HepG2 (cell line): ENCODE data around the gene ANKLE1. TPM values are rescaled to one million over a fixed set of nuclear protein-coding genes. Genes with fewer than 3 reads are reported as not detected.
A peak's percentile ranks its signal among the peaks of the same experiment; 100 is the strongest.

Experiments
- DPF2 ChIP-seq: sonication (generic); formaldehyde crosslinking; IDR thresholded peaks from 2 replicates; pipeline ENCODE4 v1.4.0; 2020; ENCODE audit warnings: mild to moderate bottlenecking, low read depth, missing genetic modification reagents, borderline replicate concordance
- MEIS2 ChIP-seq: sonication (generic); formaldehyde crosslinking; IDR thresholded peaks from 2 replicates; pipeline ENCODE4 v1.9.0; 2021; ENCODE audit warnings: mild to moderate bottlenecking, missing genetic modification reagents
- ONECUT2 ChIP-seq: sonication (generic); formaldehyde crosslinking; IDR thresholded peaks from 2 replicates; pipeline ENCODE4 v1.4.0; 2020; ENCODE audit warnings: missing genetic modification reagents
- POLR2AphosphoS5 ChIP-seq: IDR thresholded peaks from 2 replicates; pipeline ENCODE4 v1.6.1; 2012; ENCODE audit warnings: low read depth, low read length
- SIX4 ChIP-seq: sonication (generic); formaldehyde crosslinking; IDR thresholded peaks from 2 replicates; pipeline ENCODE4 v1.4.0; 2020; ENCODE audit warnings: missing genetic modification reagents
- SKI ChIP-seq: fragments of 450-650 bp; IDR thresholded peaks from one replicate; pipeline ENCODE4 v1.6.1; 2018; ENCODE audit warnings: mild to moderate bottlenecking; ENCODE audit not compliant: partially characterized antibody
- SRSF1 ChIP-seq: fragments of 200-400 bp; formaldehyde crosslinking; optimal IDR thresholded peaks from 2 replicates; pipeline ENCODE3; 2017; ENCODE audit warnings: mild to moderate bottlenecking, low read depth, low read length, moderate library complexity
- YEATS2 ChIP-seq: sonication (generic); formaldehyde crosslinking; IDR thresholded peaks from 2 replicates; pipeline ENCODE4 v1.4.0; 2020; ENCODE audit warnings: missing genetic modification reagents, borderline replicate concordance
- ZNF138 ChIP-seq: sonication (generic); formaldehyde crosslinking; IDR thresholded peaks from 2 replicates; pipeline ENCODE4 v1.5.0; 2020; ENCODE audit warnings: mild to moderate bottlenecking, low read depth, missing genetic modification reagents
- ZNF652 ChIP-seq: IDR thresholded peaks from 2 replicates; pipeline ENCODE4 v1.6.1; 2016; ENCODE audit warnings: low read depth, borderline replicate concordance
- ZNF747 ChIP-seq: sonication (generic); formaldehyde crosslinking; IDR thresholded peaks from 2 replicates; pipeline ENCODE4 v1.8.1; 2023; ENCODE audit warnings: missing genetic modification reagents, mild to moderate bottlenecking, borderline replicate concordance
- polyA plus RNA-seq, 8 experiments: library from polyadenylated mRNA; depleted of rRNA in 3 of 8; stranded (reverse) in 7 of 8; unstranded in 1 of 8; fragments of >200 nt; fragmentation: Illumina TruSeq in 4 of 8; extraction: Trizol in 4 of 8; gene quantifications; 2 replicates each; pipeline versions ENCODE4 v1.2.1 to v1.2.3, GENCODE V29; 2011 to 2016; ENCODE audit warnings: low read depth in 4 of 8, missing spikeins in 1 of 8, mixed read lengths in 1 of 8; ENCODE audit not compliant: insufficient read depth in 1 of 8
- total RNA-seq, 5 experiments: library from RNA; depleted of rRNA; stranded (reverse); fragments of >200 nt; fragmentation: Illumina TruSeq; extraction: Trizol; gene quantifications; 2 replicates each; pipeline ENCODE4 v1.2.3, GENCODE V29; 2016; ENCODE audit warnings: low read depth in 1 of 5
- TF ChIP-seq, protein P1 (sequence below): sonication (generic); formaldehyde crosslinking; IDR thresholded peaks from 2 replicates; pipeline ENCODE4 v1.4.0; 2020; ENCODE audit warnings: missing genetic modification reagents
- TF ChIP-seq, protein P2 (sequence below): sonication (generic); formaldehyde crosslinking; IDR thresholded peaks from 2 replicates; pipeline ENCODE4 v1.5.1; 2020; ENCODE audit warnings: missing genetic modification reagents, mild to moderate bottlenecking, borderline replicate concordance
- TF ChIP-seq, protein P3 (sequence below): sonication (generic); formaldehyde crosslinking; IDR thresholded peaks from 2 replicates; pipeline ENCODE4 v1.5.0; 2020; ENCODE audit warnings: missing genetic modification reagents, mild to moderate bottlenecking, borderline replicate concordance
- TF ChIP-seq, protein P4 (sequence below): sonication (generic); formaldehyde crosslinking; IDR thresholded peaks from 2 replicates; pipeline ENCODE4 v1.4.0; 2020; ENCODE audit warnings: missing genetic modification reagents
- TF ChIP-seq, protein P5 (sequence below): sonication (generic); formaldehyde crosslinking; IDR thresholded peaks from 2 replicates; pipeline ENCODE4 v1.8.0; 2022; ENCODE audit warnings: low read depth, missing genetic modification reagents
- TF ChIP-seq, protein P6 (sequence below): sonication (generic); formaldehyde crosslinking; conservative IDR thresholded peaks from 2 replicates; pipeline ENCODE4 v1.8.0; 2022; ENCODE audit warnings: missing genetic modification reagents

The ANKLE1 gene
- total and polyA plus RNA-seq, 2 of the 13 experiments (the other 11 are each of a cell fraction or from before 2014, with no cell fraction given): 0.69 to 1.5 TPM

DNA sequence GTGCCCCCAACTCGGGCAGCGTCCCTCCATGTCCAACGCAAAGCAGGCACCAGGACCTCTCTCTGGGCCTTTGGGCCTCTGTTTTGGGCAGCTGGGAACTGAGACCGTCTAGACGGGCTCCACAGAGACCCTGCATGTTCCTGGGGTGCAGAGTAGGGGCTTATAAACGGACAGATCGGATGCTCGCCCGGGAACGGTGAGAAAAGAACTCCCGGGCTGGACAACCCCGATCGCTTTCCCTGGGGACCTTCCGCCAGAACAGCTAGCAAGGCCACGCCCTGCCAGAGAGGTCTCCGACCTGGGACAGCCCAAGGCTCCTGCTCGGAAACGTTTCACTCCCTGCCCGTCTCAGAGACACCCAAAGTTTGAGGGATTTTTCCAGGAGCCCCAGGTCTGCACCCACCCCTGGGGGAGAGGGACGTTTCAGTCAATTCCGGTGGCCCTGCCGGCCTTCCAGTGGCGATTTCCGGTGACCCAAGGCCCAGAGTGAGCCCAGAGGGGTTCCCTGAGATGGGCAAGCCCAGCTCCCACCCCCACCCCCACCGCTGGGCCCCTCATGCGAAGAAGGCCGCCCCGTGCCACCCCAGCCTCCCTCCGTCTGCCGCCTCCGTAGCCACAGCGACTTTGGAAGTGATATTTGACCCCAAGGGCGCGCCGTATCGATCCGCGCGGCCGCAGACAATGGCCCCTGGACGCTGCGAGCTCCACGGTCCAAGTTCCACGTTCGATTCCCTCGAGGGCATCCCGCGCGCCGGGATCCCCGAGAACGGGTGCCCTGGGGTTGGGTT lies 37.7 kb upstream of the ANKLE1 start (continued):
- TF ChIP-seq, protein P1, sequence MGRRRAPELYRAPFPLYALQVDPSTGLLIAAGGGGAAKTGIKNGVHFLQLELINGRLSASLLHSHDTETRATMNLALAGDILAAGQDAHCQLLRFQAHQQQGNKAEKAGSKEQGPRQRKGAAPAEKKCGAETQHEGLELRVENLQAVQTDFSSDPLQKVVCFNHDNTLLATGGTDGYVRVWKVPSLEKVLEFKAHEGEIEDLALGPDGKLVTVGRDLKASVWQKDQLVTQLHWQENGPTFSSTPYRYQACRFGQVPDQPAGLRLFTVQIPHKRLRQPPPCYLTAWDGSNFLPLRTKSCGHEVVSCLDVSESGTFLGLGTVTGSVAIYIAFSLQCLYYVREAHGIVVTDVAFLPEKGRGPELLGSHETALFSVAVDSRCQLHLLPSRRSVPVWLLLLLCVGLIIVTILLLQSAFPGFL (CRISPR knock-in tag): no peak
- 0 out of 2 replicates have a peak, but pooled peaks have one; percentile 49 for TF ChIP-seq ZNF138 (CRISPR knock-in tag)
- TF ChIP-seq ONECUT2 (CRISPR knock-in tag): peak; percentile 99
- TF ChIP-seq, protein P2, sequence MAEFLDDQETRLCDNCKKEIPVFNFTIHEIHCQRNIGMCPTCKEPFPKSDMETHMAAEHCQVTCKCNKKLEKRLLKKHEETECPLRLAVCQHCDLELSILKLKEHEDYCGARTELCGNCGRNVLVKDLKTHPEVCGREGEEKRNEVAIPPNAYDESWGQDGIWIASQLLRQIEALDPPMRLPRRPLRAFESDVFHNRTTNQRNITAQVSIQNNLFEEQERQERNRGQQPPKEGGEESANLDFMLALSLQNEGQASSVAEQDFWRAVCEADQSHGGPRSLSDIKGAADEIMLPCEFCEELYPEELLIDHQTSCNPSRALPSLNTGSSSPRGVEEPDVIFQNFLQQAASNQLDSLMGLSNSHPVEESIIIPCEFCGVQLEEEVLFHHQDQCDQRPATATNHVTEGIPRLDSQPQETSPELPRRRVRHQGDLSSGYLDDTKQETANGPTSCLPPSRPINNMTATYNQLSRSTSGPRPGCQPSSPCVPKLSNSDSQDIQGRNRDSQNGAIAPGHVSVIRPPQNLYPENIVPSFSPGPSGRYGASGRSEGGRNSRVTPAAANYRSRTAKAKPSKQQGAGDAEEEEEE (CRISPR knock-in tag): no peak
- TF ChIP-seq YEATS2 (CRISPR knock-in tag): no peak
- TF ChIP-seq POLR2AphosphoS5: no peak; the same call in 1 of the 2 replicates
- peak; percentile 92 for TF ChIP-seq SIX4 (CRISPR knock-in tag)
- TF ChIP-seq, protein P3, sequence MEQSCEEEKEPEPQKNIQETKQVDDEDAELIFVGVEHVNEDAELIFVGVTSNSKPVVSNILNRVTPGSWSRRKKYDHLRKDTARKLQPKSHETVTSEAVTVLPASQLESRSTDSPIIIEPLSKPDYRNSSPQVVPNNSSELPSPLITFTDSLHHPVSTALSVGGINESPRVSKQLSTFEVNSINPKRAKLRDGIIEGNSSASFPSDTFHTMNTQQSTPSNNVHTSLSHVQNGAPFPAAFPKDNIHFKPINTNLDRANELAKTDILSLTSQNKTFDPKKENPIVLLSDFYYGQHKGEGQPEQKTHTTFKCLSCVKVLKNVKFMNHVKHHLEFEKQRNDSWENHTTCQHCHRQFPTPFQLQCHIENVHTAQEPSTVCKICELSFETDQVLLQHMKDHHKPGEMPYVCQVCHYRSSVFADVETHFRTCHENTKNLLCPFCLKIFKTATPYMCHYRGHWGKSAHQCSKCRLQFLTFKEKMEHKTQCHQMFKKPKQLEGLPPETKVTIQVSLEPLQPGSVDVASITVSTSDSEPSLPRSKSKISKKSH: 0 out of 2 replicates have a peak, but pooled peaks have one; percentile 35
- peak; percentile 22; the same call in 1 of the 2 replicates for TF ChIP-seq MEIS2 (CRISPR knock-in tag)
- TF ChIP-seq, protein P4, sequence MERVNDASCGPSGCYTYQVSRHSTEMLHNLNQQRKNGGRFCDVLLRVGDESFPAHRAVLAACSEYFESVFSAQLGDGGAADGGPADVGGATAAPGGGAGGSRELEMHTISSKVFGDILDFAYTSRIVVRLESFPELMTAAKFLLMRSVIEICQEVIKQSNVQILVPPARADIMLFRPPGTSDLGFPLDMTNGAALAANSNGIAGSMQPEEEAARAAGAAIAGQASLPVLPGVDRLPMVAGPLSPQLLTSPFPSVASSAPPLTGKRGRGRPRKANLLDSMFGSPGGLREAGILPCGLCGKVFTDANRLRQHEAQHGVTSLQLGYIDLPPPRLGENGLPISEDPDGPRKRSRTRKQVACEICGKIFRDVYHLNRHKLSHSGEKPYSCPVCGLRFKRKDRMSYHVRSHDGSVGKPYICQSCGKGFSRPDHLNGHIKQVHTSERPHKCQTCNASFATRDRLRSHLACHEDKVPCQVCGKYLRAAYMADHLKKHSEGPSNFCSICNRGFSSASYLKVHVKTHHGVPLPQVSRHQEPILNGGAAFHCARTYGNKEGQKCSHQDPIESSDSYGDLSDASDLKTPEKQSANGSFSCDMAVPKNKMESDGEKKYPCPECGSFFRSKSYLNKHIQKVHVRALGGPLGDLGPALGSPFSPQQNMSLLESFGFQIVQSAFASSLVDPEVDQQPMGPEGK: peak; percentile 88
- no peak for TF ChIP-seq DPF2 (CRISPR knock-in tag)
- TF ChIP-seq SRSF1: no peak
- TF ChIP-seq, protein P5, sequence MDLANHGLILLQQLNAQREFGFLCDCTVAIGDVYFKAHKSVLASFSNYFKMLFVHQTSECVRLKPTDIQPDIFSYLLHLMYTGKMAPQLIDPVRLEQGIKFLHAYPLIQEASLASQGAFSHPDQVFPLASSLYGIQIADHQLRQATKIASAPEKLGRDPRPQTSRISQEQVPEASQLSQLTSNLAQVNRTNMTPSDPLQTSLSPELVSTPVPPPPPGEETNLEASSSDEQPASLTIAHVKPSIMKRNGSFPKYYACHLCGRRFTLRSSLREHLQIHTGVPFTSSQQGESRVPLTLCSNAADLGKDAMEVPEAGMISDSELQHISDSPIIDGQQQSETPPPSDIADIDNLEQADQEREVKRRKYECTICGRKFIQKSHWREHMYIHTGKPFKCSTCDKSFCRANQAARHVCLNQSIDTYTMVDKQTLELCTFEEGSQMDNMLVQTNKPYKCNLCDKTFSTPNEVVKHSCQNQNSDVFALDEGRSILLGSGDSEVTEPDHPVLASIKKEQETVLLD (CRISPR knock-in tag): 0 out of 2 replicates have a peak, but pooled peaks have one; percentile 37
- peak; percentile 98 for TF ChIP-seq SKI
- TF ChIP-seq ZNF652: peak; percentile 73
- TF ChIP-seq ZNF747: no peak
- TF ChIP-seq, protein P6, sequence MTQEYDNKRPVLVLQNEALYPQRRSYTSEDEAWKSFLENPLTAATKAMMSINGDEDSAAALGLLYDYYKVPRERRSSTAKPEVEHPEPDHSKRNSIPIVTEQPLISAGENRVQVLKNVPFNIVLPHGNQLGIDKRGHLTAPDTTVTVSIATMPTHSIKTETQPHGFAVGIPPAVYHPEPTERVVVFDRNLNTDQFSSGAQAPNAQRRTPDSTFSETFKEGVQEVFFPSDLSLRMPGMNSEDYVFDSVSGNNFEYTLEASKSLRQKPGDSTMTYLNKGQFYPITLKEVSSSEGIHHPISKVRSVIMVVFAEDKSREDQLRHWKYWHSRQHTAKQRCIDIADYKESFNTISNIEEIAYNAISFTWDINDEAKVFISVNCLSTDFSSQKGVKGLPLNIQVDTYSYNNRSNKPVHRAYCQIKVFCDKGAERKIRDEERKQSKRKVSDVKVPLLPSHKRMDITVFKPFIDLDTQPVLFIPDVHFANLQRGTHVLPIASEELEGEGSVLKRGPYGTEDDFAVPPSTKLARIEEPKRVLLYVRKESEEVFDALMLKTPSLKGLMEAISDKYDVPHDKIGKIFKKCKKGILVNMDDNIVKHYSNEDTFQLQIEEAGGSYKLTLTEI (CRISPR knock-in tag): no peak
